Activated CD4-positive, alpha-beta memory T cell treated with anti-CD3 and anti-CD28 coated beads, Interleukin-2, amount 10 ng/mL, durations not matched to agents 7 days and 5 days (primary cell): ENCODE measurements around the gene DYRK3. TPM values are rescaled to one million over a fixed set of nuclear protein-coding genes. Genes with fewer than 3 reads are reported as not detected.

Experiments used
- CTCF ChIA-PET: fragments of 350-600 bp; sonication (Branson Sonifier 250); formaldehyde crosslinking; loops from one replicate; lab custom pipeline; 2021; ENCODE audit warnings: antibody characterized with exemption, inconsistent platforms; lab: Charles Lee
- POLR2A ChIA-PET: fragments of 350-600 bp; sonication (Branson Sonifier 250); formaldehyde crosslinking; loops from one replicate; lab custom pipeline; 2021; ENCODE audit warnings: antibody characterized with exemption; lab: Charles Lee
- DNase-seq: peaks from one replicate; pipeline ENCODE4 v3.0.0-alpha.2; 2020
- H3K27ac Mint-ChIP-seq: one replicate; pipeline ENCODE4 v1.8.0; 2021; ENCODE audit warnings: mild to moderate bottlenecking, mixed read lengths
- H3K27me3 Mint-ChIP-seq: one replicate; pipeline ENCODE4 v1.8.0; 2021; ENCODE audit warnings: mixed read lengths
- H3K36me3 Mint-ChIP-seq: one replicate; pipeline ENCODE4 v1.8.0; 2021; ENCODE audit warnings: low read depth, mixed read lengths
- H3K4me1 Mint-ChIP-seq: one replicate; pipeline ENCODE4 v1.8.0; 2021; ENCODE audit warnings: mixed read lengths
- H3K4me3 Mint-ChIP-seq: one replicate; pipeline ENCODE4 v1.8.0; 2021; ENCODE audit warnings: mild to moderate bottlenecking, mixed read lengths
- H3K9me3 Mint-ChIP-seq: one replicate; pipeline ENCODE4 v1.8.0; 2021; ENCODE audit warnings: mixed read lengths
- total RNA-seq, 2 experiments: library from RNA; stranded (reverse); gene quantifications; one replicate each; pipeline ENCODE4 v1.2.3, GENCODE V29; 2021

DYRK3 gene
- 1 to 10 TPM; 8.8 to 9.2 TPM for total RNA-seq

DNA sequence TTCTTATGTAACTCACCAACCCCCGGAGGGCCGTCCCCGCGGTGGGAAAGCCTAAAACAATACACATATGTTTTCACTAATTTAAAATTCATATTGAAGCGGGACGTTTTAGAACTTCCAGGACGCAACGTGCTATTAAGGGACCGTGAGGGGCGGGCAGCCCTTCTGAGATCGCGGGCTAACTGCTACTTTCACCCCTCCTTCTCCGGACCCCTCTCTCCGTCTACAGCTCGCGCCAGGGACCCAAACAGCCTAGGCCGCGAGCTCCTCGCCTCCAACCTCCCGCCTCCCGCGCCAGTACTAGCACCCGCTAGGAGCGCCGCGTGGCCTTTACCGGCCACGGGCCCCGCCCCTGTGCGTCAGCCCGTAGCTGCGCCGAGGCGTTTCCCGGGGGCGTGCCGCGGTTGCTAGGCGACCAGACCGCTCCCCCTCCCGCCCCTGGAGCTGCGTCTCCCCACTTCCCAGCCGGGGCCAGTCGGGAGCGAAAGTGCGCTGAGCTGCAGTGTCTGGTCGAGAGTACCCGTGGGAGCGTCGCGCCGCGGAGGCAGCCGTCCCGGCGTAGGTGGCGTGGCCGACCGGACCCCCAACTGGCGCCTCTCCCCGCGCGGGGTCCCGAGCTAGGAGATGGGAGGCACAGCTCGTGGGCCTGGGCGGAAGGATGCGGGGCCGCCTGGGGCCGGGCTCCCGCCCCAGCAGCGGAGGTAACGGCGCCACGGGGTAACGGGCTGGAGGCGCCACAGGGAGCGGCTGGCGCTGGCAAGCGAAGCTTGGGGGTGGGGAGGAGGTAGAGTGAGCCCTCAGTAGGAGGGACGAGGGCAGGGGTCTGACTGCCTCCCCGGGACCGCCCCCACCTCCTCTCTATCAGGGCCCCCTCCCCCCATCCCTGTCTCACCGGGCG lies at the start of gene DYRK3:
Gene DYRK3 (plus strand): TSS at position 457 of the 898 bp plus-strand sequence. CDS start 168 bp downstream, at position 625.
- DNase-seq, result peak; percentile 95
- H3K36me3 Mint-ChIP-seq, result no peaks in the 10 kb centered on the region
- H3K9me3 Mint-ChIP-seq, result no peaks in the 10 kb centered on the region
- H3K27ac Mint-ChIP-seq, result peak within 1 kb of the TSS; percentile 80
- CTCF ChIA-PET, result interaction anchor here (0.6 to 8.8 kb wide), 46 partner anchors 9 to 1162 kb away, joined by 3 to 250 read pairs (median 4); partner anchors contain the start of genes EIF2D and FCMR
- peaks cover 36% of the 10 kb centered on the region for H3K4me1 Mint-ChIP-seq
- POLR2A ChIA-PET, result interaction anchor here (0.7 to 3.1 kb wide), 15 partner anchors 14 to 286 kb away, joined by 3 to 33 read pairs (median 4); partner anchors contain the start of genes EIF2D, FCMR and IKBKE
- H3K4me3 Mint-ChIP-seq, result peak within 1 kb of the TSS; percentile 80
- peaks cover 23% of the 10 kb centered on the region for H3K27me3 Mint-ChIP-seq

DNA sequence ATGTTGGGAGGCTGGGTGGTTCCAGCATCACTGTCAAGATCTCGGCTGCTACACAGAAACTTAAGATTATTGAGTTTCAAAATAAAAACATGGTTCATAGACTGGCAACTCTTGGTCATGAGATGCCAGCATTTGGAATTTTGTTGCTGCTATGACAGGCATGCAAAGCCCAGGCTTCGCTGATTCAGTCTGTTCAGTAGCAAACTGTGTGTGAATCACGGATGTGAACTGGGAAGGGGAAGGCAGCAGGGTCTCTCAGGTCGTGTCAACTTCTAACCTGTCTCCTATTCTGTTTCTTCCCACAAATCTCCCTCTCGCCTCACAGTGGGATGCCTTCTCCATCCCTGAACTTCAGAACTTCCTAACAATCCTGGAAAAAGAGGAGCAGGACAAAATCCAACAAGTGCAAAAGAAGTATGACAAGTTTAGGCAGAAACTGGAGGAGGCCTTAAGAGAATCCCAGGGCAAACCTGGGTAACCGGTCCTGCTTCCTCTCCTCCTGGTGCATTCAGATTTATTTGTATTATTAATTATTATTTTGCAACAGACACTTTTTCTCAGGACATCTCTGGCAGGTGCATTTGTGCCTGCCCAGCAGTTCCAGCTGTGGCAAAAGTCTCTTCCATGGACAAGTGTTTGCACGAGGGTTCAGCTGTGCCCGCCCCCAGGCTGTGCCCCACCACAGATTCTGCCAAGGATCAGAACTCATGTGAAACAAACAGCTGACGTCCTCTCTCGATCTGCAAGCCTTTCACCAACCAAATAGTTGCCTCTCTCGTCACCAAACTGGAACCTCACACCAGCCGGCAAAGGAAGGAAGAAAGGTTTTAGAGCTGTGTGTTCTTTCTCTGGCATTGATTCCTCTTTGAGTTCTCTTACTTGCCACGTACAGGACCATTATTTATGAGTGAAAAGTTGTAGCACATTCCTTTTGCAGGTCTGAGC lies 48.6 kb upstream of the DYRK3 start:
- H3K36me3 Mint-ChIP-seq, result peaks cover 90% of the 10 kb centered on the region
- H3K27ac Mint-ChIP-seq, result peak overlapping the region; percentile 56
- no peaks in the 10 kb centered on the region for H3K9me3 Mint-ChIP-seq
- ChIA-PET POLR2A (interaction anchor here (1.5 to 28.4 kb wide), 3 partner anchors 11 to 42 kb away, joined by 3 to 1193 read pairs (median 13); no protein-coding TSS in a partner anchor), CTCF (interaction anchor here (0.9 to 15.1 kb wide), 9 partner anchors 11 to 108 kb away, joined by 4 to 524 read pairs (median 8); partner anchors contain the start of genes DYRK3 and EIF2D)
- no peak for DNase-seq
- peaks cover 90% of the 10 kb centered on the region for H3K4me1 Mint-ChIP-seq
- H3K27me3 Mint-ChIP-seq, result no peaks in the 10 kb centered on the region
- no peak overlapping the region for H3K4me3 Mint-ChIP-seq

DNA sequence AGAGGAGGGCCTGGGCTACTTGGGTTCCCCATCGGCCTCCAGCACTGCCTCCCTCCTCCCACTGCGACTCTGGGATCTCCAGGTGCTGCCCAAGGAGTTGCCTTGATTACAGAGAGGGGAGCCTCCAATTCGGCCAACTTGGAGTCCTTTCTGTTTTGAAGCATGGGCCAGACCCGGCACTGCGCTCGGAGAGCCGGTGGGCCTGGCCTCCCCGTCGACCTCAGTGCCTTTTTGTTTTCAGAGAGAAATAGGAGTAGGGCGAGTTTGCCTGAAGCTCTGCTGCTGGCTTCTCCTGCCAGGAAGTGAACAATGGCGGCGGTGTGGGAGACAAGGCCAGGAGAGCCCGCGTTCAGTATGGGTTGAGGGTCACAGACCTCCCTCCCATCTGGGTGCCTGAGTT lies 47.4 kb upstream of the DYRK3 start:
- ChIA-PET CTCF (interaction anchor here (0.9 to 2.1 kb wide), 7 partner anchors 8 to 98 kb away, joined by 4 to 23 read pairs (median 5); partner anchors contain the start of gene DYRK3), POLR2A (interaction anchor here (1.0 to 28.4 kb wide), 6 partner anchors 8 to 48 kb away, joined by 3 to 1193 read pairs (median 4); partner anchors contain the start of gene DYRK3)
- Mint-ChIP-seq H3K9me3 (no peaks in the 10 kb centered on the region), H3K27ac (peak overlapping the region; percentile 98), H3K4me1 (peaks cover 87% of the 10 kb centered on the region), H3K27me3 (no peaks in the 10 kb centered on the region), H3K36me3 (peaks cover 90% of the 10 kb centered on the region), H3K4me3 (no peak overlapping the region)
- DNase-seq, result no peak

- Mint-ChIP-seq H3K27me3 (no peaks in the 10 kb centered on the region), H3K36me3 (peaks cover 88% of the 10 kb centered on the region), H3K27ac (peak overlapping the region; percentile 98), H3K4me1 (peaks cover 82% of the 10 kb centered on the region), H3K4me3 (no peak overlapping the region), H3K9me3 (no peaks in the 10 kb centered on the region)
- no peak for DNase-seq
- CTCF ChIA-PET, result interaction anchor here (1.0 to 2.1 kb wide), 7 partner anchors 8 to 76 kb away, joined by 3 to 23 read pairs (median 6); partner anchors contain the start of gene DYRK3
- POLR2A ChIA-PET, result interaction anchor here (1.0 to 28.4 kb wide), 7 partner anchors 9 to 47 kb away, joined by 3 to 1193 read pairs (median 4); partner anchors contain the start of gene DYRK3
Observed at GRCh38 chr1:206588492-206588891, 46.8 kb upstream of the DYRK3 start.

- no peak for DNase-seq
- Mint-ChIP-seq H3K27me3 (no peaks in the 10 kb centered on the region), H3K4me3 (no peak overlapping the region), H3K36me3 (peaks cover 86% of the 10 kb centered on the region), H3K27ac (peak overlapping the region; percentile 98), H3K4me1 (peaks cover 74% of the 10 kb centered on the region), H3K9me3 (no peaks in the 10 kb centered on the region)
- CTCF ChIA-PET, result interaction anchor here (1.0 to 1.8 kb wide), 5 partner anchors 9 to 75 kb away, joined by 3 to 6 read pairs (median 6); no protein-coding TSS in a partner anchor
- POLR2A ChIA-PET, result interaction anchor here (1.0 to 28.4 kb wide), 4 partner anchors 11 to 42 kb away, joined by 3 to 1193 read pairs (median 8); no protein-coding TSS in a partner anchor
Observed at GRCh38 chr1:206589206-206589605, 46.1 kb upstream of the DYRK3 start.

DNA sequence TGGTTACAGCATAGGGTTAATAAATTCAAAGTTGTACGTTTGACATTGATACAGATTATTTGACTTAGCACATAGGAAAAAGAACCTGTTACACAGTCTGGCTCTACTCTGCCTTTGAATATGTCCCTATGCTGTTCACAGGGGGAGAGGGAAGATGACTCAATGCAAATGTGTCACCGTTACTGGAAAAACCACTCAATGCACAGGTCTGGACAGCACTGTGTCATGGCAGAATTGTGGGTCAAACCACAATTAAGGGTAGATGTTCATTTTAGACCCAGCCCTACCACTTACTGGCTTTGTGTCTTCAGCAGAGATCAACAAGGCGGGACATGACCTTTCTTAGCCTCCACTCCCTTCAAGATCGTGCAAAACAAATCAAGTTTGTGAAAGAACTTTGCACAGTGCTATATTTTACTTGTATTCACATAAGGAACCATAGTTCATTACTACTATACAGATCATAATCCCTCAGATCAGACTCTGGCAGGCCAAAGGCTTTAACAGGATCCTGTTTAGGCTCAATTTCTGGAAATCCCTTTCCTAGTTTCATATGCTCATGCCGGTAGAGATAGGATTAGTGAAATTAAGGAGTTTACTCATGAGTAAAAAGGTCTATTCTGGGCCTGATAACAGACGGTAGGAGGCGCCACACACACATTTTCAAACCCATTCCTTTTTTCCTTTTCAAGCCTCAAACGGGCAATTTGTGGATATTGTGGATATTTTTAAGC lies 45.1 kb upstream of the DYRK3 start:
- no peaks in the 10 kb centered on the region for H3K9me3 Mint-ChIP-seq
- no peaks in the 10 kb centered on the region for H3K27me3 Mint-ChIP-seq
- ChIA-PET CTCF (interaction anchor here (1.2 to 3.0 kb wide), 6 partner anchors 10 to 46 kb away, joined by 5 to 17 read pairs (median 7); partner anchors contain the start of genes DYRK3 and EIF2D), POLR2A (interaction anchor here (1.3 to 28.4 kb wide), 5 partner anchors 15 to 36 kb away, joined by 3 to 1193 read pairs (median 6); partner anchors contain the start of gene EIF2D)
- H3K27ac Mint-ChIP-seq, result peak overlapping the region; percentile 98
- H3K4me1 Mint-ChIP-seq, result peaks cover 68% of the 10 kb centered on the region
- peak; percentile 80 for DNase-seq
- H3K4me3 Mint-ChIP-seq, result peak overlapping the region; percentile 55
- H3K36me3 Mint-ChIP-seq, result peaks cover 83% of the 10 kb centered on the region

DNA sequence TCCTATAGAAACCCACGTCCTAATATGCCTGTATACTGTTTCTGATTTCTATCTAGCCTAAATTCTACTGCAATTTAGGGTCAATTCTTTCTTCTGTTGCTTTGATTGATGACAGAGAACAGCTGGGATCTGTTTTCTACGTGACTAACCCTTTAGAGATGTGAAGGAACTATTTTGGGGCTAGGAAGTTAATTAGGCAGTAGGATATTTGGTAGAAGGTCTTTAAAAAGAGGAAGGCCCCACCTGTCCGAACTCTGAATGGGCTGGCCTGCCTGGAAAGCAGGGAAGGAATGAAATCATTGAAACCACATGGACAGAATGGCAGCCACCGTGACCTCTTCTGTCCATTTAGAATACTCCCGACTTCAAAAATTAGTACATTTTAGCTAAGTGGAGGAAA lies 44.1 kb upstream of the DYRK3 start:
- Mint-ChIP-seq H3K4me1 (peaks cover 61% of the 10 kb centered on the region), H3K9me3 (no peaks in the 10 kb centered on the region)

GRCh38 chr1:206591696-206592095 lies 43.6 kb upstream of the DYRK3 start:
- Mint-ChIP-seq H3K27ac (peak overlapping the region; percentile 98), H3K9me3 (no peaks in the 10 kb centered on the region), H3K4me3 (no peak overlapping the region), H3K27me3 (no peaks in the 10 kb centered on the region), H3K4me1 (peaks cover 58% of the 10 kb centered on the region), H3K36me3 (peaks cover 79% of the 10 kb centered on the region)
- ChIA-PET CTCF (interaction anchor here (0.6 to 3.0 kb wide), 16 partner anchors 8 to 112 kb away, joined by 3 to 21 read pairs (median 5); partner anchors contain the start of genes DYRK3 and EIF2D), POLR2A (interaction anchor here (0.8 to 2.4 kb wide), 15 partner anchors 11 to 122 kb away, joined by 3 to 9 read pairs (median 4); partner anchors contain the start of genes DYRK3 and EIF2D)
- DNase-seq, result no peak

More for the DNA sequence above, 44.1 kb upstream of the DYRK3 start:
- ChIA-PET POLR2A (interaction anchor here (0.8 to 2.4 kb wide), 14 partner anchors 10 to 122 kb away, joined by 3 to 9 read pairs (median 4); partner anchors contain the start of genes DYRK3 and EIF2D), CTCF (interaction anchor here (0.6 to 3.0 kb wide), 15 partner anchors 8 to 112 kb away, joined by 3 to 21 read pairs (median 5); partner anchors contain the start of genes DYRK3 and EIF2D)
- H3K27me3 Mint-ChIP-seq, result no peaks in the 10 kb centered on the region
- H3K36me3 Mint-ChIP-seq, result peaks cover 82% of the 10 kb centered on the region
- DNase-seq, result no peak
- H3K27ac Mint-ChIP-seq, result peak overlapping the region; percentile 98
- H3K4me3 Mint-ChIP-seq, result peak overlapping the region; percentile 43

DNA sequence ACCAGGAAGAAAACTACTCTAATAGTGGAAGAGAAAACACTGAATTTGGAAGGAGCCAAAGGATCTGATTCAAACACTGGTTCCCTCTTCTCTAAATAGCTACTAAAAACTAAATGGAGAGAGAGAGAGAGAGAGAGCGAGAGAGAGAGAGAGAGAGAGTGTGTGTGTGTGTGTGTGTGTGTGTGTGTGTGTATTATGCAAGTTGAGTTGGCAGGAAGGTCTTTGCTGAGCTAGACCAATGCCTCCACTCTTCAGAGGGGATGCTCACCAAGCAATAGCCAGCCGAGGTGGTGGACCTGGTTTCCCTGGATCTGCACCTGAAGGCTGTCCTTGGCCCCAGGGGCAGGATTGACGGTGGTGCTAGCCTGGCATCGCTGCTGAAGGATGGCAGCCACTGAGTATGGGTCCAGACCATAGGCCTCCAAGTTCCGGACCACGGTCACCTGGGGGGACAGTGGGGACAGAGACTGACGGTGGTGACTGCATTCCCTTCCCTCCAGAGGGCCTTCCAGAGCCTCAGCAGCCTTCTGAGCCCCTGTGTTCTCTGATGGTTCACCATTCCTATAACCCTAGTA lies 41.9 kb upstream of the DYRK3 start:
- POLR2A ChIA-PET, result interaction anchor here (1.3 to 2.8 kb wide), 5 partner anchors 12 to 93 kb away, joined by 3 to 9 read pairs (median 6); no protein-coding TSS in a partner anchor
- peaks cover 41% of the 10 kb centered on the region for H3K4me1 Mint-ChIP-seq

DNA sequence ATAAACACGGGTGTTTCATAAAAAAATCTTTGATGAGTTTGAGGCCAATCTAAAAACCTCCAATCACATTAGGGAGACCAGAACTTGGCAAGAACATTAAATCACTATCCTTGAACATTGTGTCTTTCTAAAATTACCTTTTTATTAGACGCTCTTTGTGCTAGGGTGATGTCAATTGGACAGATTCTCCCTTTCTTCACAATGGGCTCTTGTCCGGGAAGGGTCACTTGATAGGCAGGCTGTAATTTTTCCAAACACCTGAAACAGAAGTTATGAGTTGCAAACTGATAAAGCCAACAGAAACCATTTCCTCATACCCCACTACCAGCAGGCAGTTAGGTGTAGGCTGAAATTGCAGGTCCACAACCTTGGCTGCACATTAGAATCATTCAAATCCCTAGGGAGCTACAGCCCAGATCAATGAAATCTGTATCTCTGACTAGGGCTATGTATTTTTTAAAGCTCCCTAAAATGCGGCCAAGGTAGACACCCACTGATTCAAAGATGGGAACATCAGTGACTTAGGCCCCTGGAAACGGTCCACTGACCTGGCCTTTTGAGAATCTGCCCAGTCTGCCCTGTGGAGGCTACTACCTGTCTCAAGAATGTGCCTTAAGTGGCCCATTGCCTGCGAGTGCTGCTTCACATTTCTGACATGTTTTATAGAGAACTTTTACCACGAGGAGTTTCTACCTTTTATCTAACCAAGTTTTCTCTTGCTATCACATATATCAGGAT lies 39.6 kb upstream of the DYRK3 start:
- H3K4me3 Mint-ChIP-seq, result no peak overlapping the region
- DNase-seq, result no peak
- H3K27me3 Mint-ChIP-seq, result no peaks in the 10 kb centered on the region
- H3K36me3 Mint-ChIP-seq, result peaks cover 70% of the 10 kb centered on the region
- no peaks in the 10 kb centered on the region for H3K9me3 Mint-ChIP-seq
- POLR2A ChIA-PET, result interaction anchor here (2.8 kb wide), 1 partner anchor 40 kb away, joined by 8 read pairs; no protein-coding TSS in a partner anchor
- no peak overlapping the region for H3K27ac Mint-ChIP-seq
- CTCF ChIA-PET, result interaction anchor here (1.0 to 1.6 kb wide), 2 partner anchors 53 to 68 kb away, joined by 5 read pairs; no protein-coding TSS in a partner anchor
- peaks cover 18% of the 10 kb centered on the region for H3K4me1 Mint-ChIP-seq

More for the DNA sequence above, 41.9 kb upstream of the DYRK3 start:
- CTCF ChIA-PET, result interaction anchor here (1.4 to 3.3 kb wide), 7 partner anchors 13 to 71 kb away, joined by 4 to 21 read pairs (median 10); partner anchors contain the start of gene EIF2D
- Mint-ChIP-seq H3K4me3 (no peak overlapping the region), H3K27ac (no peak overlapping the region), H3K27me3 (no peaks in the 10 kb centered on the region), H3K9me3 (no peaks in the 10 kb centered on the region), H3K36me3 (peaks cover 72% of the 10 kb centered on the region)
- no peak for DNase-seq
